KMS-11 (cell line): Measurements from ENCODE around the gene RBM6.
"Not testable (repeated sequence)": the region's sequence is repeated elsewhere in the genome, so short reads cannot be mapped to it uniquely, and the experiment has no call there.

Experiments
- H2AFZ ChIP-seq: fragments of 200-600 bp; sonication (generic); 2 replicates; pipeline ENCODE4 v1.6.1; 2016; ENCODE audit warnings: antibody characterized with exemption, mixed run types, low read depth
- H3K27ac ChIP-seq: fragments of 200-600 bp; sonication (generic); 2 replicates; pipeline ENCODE4 v1.6.1; 2016; ENCODE audit warnings: mild to moderate bottlenecking, mixed run types
- H3K27me3 ChIP-seq: fragments of 200-600 bp; sonication (generic); 2 replicates; pipeline ENCODE4 v1.6.1; 2017; ENCODE audit warnings: mild to moderate bottlenecking, low read depth, mixed run types, moderate library complexity; ENCODE audit not compliant: insufficient read depth
- H3K36me3 ChIP-seq: fragments of 200-600 bp; sonication (generic); 2 replicates; pipeline ENCODE4 v1.6.1; 2017; ENCODE audit warnings: mild to moderate bottlenecking, mixed run types; ENCODE audit not compliant: insufficient read depth
- H3K4me1 ChIP-seq: fragments of 200-600 bp; sonication (generic); 2 replicates; pipeline ENCODE4 v1.6.1; 2016; ENCODE audit warnings: mild to moderate bottlenecking, low read depth, mixed run types; ENCODE audit not compliant: poor library complexity, severe bottlenecking
- H3K4me2 ChIP-seq: fragments of 200-600 bp; sonication (generic); 2 replicates; pipeline ENCODE4 v1.7.0; 2016; ENCODE audit warnings: mild to moderate bottlenecking, mixed run types
- H3K4me3 ChIP-seq: fragments of 200-600 bp; sonication (generic); IDR thresholded peaks from 2 replicates; pipeline ENCODE4 v1.6.1; 2017; ENCODE audit warnings: low read depth, low read length, mixed read lengths; ENCODE audit not compliant: insufficient read depth
- H3K79me2 ChIP-seq: fragments of 200-600 bp; sonication (generic); 2 replicates; pipeline ENCODE4 v1.6.1; 2016; ENCODE audit warnings: low read depth, mixed run types; ENCODE audit not compliant: insufficient read depth
- H3K9ac ChIP-seq: fragments of 200-600 bp; sonication (generic); 2 replicates; pipeline ENCODE4 v1.6.1; 2016; ENCODE audit warnings: mild to moderate bottlenecking, mixed run types
- H4K20me1 ChIP-seq: fragments of 200-600 bp; sonication (generic); 2 replicates; pipeline ENCODE4 v1.6.1; 2016; ENCODE audit warnings: mild to moderate bottlenecking, mixed run types; ENCODE audit not compliant: insufficient read depth
- CTCF ChIP-seq: fragments of 200-600 bp; sonication (generic); conservative IDR thresholded peaks from 2 replicates; pipeline ENCODE4 v1.6.1; 2017; ENCODE audit warnings: low read depth, mild to moderate bottlenecking, antibody characterized with exemption, low read length, moderate library complexity, mixed read lengths

The RBM6 gene

DNA sequence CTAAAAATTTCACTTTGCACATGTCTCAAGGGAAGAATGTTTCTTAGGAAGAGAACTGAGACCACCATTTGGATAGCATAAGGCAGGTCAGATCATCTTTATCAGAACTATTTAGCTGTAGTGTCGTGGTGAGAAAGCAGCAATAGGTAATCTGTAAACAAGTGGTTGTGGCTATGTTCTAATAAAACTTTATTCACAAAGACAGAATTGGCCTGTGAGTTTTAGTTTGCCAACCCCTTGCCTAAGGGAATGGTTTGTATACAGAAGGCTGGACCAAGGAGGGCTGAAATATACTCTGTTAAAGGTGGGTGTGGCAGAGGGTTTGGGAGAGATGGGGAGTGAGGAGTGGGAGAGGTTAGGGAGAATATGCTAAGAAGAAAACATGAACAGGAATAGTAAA lies 138.1 kb downstream of the RBM6 start:
- Histone ChIP-seq H3K27ac (no peak overlapping the region), H3K36me3 (no peaks in the 10 kb centered on the region), H3K4me3 (no peak overlapping the region), H3K79me2 (no peaks in the 10 kb centered on the region), H2AFZ (no peak overlapping the region), H4K20me1 (no peaks in the 10 kb centered on the region), H3K9ac (no peak overlapping the region), H3K4me1 (no peaks in the 10 kb centered on the region), H3K27me3 (no peaks in the 10 kb centered on the region), H3K4me2 (no peak overlapping the region)
- no peak for TF ChIP-seq CTCF

DNA sequence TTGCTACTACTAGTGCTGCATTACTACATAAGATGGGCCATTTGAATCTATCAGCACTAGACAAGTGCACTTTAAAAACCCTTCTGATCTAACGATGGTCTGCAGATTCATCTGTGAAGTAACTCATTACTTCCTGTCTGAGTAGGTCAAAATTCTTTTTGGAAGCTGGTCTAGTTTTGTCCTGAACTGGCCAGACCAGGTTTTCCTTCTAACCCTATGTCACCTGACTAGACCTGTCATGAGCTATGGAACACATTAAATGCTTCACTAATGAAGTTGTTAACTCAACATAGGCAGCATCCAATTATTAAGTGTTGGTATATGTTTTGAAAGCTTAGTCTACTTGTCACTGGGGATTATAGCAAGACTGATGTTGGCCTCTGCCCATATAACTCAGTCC lies 138.7 kb downstream of the RBM6 start:
- H3K79me2 ChIP-seq: no peaks in the 10 kb centered on the region
- H3K27ac ChIP-seq: no peak overlapping the region
- no peak overlapping the region for H3K4me3 ChIP-seq
- H3K4me1 ChIP-seq: no peaks in the 10 kb centered on the region
- H2AFZ ChIP-seq: no peak overlapping the region
- no peak overlapping the region for H3K4me2 ChIP-seq
- no peak overlapping the region for H3K9ac ChIP-seq
- H3K27me3 ChIP-seq: no peaks in the 10 kb centered on the region
- no peak for TF ChIP-seq CTCF
- no peaks in the 10 kb centered on the region for H4K20me1 ChIP-seq
- no peaks in the 10 kb centered on the region for H3K36me3 ChIP-seq

DNA sequence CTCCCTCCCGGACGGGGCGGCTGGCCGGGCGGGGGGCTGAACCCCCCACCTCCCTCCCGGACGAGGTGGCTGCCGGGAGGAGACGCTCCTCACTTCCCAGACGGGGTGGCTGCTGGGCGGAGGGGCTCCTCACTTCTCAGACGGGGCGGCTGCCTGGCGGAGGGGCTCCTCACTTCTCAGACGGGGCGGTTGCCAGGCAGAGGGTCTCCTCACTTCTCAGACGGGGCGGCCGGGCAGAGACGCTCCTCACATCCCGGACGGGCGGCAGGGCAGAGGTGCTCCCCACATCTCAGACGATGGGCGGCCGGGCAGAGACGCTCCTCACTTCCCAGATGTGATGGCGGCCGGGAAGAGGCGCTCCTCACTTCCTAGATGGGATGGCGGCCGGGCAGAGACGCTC lies 145.0 kb downstream of the RBM6 start:
- H3K9ac ChIP-seq, H3K4me3 ChIP-seq, H3K36me3 ChIP-seq, H2AFZ ChIP-seq, H3K4me1 ChIP-seq, H3K4me2 ChIP-seq, H3K27me3 ChIP-seq, H3K27ac ChIP-seq, H4K20me1 ChIP-seq: not testable (repeated sequence)
- H3K79me2 ChIP-seq: peaks cover 12% of the 10 kb centered on the region

- peak within 1 kb of the TSS; percentile 84 for H3K27ac ChIP-seq
- no peaks in the 10 kb centered on the region for H4K20me1 ChIP-seq
- H3K9ac ChIP-seq: peak within 1 kb of the TSS; percentile 95
- H3K4me3 ChIP-seq: peak within 1 kb of the TSS; percentile 82
- H3K4me1 ChIP-seq: peaks cover 19% of the 10 kb centered on the region
- H3K27me3 ChIP-seq: no peaks in the 10 kb centered on the region
- H3K36me3 ChIP-seq: no peaks in the 10 kb centered on the region; the same call in 1 of the 2 replicates
- TF ChIP-seq CTCF: no peak
- peak within 1 kb of the TSS; percentile 65 for H2AFZ ChIP-seq
- peak within 1 kb of the TSS; percentile 74 for H3K4me2 ChIP-seq
- peaks cover 34% of the 10 kb centered on the region for H3K79me2 ChIP-seq
These were observed 149.0 kb downstream of the RBM6 start, which contains the start of gene RBM5 for GRCh38 chr3:50088725-50089608. TSS of gene RBM5 (plus strand) at chr3:50088919. CDS start at chr3:50090435, 1,516 bp downstream.

GRCh38 chr3:50089609-50089945 lies 149.6 kb downstream of the RBM6 start:
- H3K9ac ChIP-seq: peak overlapping the region; percentile 95; the same call in 1 of the 2 replicates
- peak overlapping the region; percentile 43 for H3K4me3 ChIP-seq
- H3K36me3 ChIP-seq: no peaks in the 10 kb centered on the region; the same call in 1 of the 2 replicates
- H4K20me1 ChIP-seq: no peaks in the 10 kb centered on the region
- peaks cover 34% of the 10 kb centered on the region for H3K79me2 ChIP-seq
- H3K27me3 ChIP-seq: no peaks in the 10 kb centered on the region
- peaks cover 19% of the 10 kb centered on the region for H3K4me1 ChIP-seq
- H2AFZ ChIP-seq: no peak overlapping the region
- peak overlapping the region; percentile 84 for H3K27ac ChIP-seq
- no peak for TF ChIP-seq CTCF
- H3K4me2 ChIP-seq: peak overlapping the region; percentile 74
